Activated CD8-positive, alpha-beta memory T cell treated with anti-CD3 and anti-CD28 coated beads, Interleukin-2, amount 50 U/mL, for 1 hour (primary cell): Measurements from ENCODE around the gene CGB2.
"Not testable (repeated sequence)": the region's sequence is repeated elsewhere in the genome, so short reads cannot be mapped to it uniquely, and the experiment has no call there.

Experiments
- DNase-seq: peaks from one replicate; pipeline ENCODE4 v3.0.0-alpha.2; 2020; ENCODE audit errors: extremely low read depth

CGB2 gene

DNA sequence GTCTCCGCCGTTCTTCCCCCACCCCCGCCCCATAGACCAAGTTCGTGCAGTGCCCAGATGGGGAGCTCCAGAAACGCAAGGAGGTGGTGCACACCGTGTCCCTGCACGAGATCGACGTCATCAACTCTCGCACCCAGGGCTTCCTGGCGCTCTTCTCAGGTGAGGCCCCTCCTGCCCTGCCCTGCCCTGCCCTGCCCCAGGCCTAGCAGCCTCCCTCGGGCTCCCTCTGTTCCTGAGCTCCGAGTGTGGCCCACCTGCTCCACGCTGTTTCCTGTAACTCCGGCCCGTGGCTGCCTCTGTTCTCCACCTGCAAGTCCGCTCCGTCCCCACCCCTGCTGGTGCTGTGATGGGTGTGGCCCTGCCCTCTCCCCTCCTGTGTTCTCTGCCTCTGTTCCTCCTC is 21.2 kb upstream of the CGB2 start:
- no peak for DNase-seq

DNA sequence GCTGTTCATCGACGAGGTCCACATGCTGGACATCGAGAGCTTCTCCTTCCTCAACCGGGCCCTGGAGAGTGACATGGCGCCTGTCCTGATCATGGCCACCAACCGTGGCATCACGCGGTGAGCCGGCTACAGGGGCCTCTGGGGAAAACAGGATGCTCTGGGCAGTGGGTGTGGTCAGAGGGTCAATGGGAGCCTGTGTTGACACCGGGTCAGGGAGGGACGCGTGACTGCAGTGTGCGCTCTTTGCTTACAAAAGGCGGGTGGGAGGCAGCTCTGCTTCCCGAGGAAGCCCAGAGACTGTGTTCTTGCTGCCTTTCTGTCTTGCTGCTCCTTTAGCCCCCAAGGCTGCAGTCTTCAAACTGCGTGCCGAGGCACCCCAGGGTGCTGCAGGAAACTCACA is 20.5 kb upstream of the CGB2 start:
- DNase-seq: no peak

DNA sequence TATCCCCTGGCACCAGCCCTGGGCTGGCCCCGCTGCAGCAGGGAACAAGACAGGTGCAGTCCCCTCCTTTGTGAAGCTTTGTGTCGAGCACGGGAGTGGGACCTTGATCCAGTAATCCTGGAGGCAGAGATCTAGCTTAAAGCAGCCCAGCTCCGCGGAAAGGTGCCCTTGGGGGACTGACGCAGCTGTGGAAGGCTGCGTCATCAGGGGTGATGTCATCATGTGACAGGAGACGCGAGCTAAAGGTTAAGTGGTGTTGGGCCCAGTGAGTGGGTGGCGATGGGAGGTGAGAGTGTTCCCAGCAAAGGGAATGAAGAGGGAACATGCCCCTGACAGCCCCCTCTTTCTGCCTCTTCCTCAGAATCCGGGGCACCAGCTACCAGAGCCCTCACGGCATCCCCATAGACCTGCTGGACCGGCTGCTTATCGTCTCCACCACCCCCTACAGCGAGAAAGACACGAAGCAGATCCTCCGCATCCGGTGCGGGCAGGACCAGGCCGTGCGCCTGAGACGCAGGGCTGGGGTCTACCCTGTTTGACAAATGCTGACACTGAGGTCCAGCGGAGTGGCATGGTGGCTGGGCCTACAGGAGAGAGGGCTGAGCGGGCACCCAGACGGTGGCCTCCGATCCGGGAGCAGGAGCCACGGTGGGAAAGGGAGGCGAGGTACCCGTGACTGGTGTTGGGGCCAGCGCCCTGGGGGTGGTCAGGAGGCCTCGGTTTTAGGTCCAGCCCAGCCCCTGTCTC is 17.4 kb upstream of the CGB2 start:
- no peak for DNase-seq

DNA sequence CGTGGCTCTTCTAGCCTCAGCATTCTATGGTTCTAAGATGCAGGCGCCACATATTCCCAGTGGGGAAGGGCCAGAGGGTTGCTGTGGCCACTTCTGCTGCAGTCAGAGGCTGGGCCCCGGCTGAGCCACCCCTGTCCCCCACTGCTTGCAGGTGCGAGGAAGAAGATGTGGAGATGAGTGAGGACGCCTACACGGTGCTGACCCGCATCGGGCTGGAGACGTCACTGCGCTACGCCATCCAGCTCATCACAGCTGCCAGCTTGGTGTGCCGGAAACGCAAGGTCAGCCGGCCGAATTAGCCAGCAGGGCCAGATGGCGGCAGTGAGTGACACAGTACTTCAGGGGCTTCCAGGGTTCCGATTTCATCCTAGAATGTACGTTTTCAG is 16.8 kb upstream of the CGB2 start:
- no peak for DNase-seq

DNA sequence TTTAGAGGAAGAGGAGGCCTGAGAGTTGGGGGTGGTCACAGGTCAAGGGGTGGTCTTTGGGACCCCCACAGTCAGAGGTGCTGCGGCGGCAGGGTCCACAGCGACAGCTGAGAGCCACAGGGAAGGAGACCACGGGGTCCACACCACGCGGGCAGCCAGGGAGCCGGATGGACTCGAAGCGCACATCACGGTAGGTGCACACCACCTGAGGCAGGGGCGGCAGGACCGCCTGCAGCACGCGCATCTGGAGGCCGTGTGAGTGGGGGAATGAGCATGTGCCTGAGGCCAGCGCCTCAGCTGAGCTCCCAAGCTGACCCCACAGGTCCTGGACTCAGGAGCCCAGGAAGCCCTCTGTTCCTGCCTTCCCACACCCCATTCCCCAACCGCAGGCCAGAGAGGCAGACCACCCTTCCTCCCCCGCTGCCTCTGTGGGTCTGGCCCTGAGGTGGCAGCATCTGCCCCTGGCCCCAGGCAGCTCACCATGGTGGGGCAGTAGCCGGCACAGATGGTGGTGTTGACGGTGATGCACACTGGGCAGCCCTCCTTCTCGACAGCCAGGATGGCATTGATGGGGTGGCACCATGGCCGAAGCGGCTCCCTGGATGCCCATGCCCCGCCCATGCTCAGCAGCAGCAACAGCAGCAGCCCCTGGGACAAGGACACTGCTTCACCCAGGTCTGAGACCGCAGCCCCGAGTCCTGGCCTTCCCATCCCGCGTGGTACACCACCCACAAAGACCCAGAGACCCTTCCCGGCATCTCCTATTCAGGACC is 15.4 kb upstream of the CGB2 start:
- DNase-seq: no peak

DNA sequence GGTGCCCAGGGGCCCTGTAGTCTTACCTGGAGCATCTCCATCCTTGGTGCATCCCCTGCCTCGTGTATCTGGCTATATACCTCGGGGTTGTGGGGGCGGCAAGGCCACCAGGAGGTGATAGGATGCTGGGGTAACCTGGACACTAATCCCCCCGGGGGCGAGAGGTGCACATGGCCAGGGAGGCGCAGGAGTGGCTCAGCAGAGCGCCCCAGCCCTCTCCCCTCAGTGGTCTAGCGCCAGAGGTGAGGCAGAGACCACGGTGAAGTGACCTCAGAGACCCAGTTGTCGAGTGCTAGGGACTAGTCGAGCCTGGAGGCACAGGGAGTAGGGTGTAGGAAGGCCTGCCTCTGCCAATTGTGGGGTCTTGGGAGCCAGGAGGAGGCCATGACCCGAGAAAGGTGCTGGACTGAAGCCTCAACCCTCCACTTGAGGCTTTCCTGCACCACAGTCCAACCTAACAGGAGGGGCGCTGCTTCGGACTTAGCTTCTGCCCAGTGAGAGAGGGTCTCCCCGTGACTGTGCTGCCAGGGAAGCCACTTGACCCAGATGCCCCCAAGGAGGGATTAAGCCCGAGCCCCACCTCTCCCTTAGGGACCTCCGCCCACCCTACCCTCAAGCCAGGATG is 14.5 kb upstream of the CGB2 start, which contains the start of gene LHB:
LHB (minus strand) TSS at position 51 of the 625 bp plus-strand sequence; CDS start at position 41, 10 bp downstream.
- no peak for DNase-seq

DNA sequence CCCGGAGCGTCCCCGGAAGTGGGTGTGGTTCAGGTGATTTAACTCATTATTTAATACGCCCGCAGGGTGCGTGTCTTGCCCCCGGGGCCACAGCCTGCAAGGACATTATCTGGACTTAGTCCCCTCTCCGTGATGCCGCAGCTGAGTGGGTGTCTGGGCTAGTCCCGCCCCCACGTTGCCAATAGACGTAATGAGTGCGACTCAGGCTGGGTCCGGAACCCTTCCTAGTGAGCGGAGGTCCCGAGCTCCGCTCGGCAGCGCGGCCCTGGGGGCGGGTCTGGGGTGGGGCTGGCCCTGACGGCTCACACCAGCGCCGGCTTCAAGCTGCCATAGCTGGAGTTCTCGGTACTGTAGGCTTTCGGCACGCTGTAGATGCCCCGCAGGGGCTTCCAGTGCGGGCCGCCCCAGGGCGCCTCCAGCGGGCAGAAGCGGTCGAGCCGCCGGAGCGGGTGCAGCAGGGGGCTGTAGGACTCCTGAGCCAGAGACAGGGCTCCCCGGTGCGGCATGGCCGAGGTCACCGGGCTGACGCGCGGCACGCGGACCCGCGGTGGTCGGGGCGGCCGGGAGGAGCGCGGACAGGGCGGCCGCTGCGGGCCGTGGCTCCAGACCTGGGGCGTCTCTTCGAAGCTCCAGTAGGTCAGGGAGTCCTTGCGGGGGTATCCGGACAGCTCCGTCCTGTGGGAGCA is 13.9 kb upstream of the CGB2 start:
- no peak for DNase-seq

DNA sequence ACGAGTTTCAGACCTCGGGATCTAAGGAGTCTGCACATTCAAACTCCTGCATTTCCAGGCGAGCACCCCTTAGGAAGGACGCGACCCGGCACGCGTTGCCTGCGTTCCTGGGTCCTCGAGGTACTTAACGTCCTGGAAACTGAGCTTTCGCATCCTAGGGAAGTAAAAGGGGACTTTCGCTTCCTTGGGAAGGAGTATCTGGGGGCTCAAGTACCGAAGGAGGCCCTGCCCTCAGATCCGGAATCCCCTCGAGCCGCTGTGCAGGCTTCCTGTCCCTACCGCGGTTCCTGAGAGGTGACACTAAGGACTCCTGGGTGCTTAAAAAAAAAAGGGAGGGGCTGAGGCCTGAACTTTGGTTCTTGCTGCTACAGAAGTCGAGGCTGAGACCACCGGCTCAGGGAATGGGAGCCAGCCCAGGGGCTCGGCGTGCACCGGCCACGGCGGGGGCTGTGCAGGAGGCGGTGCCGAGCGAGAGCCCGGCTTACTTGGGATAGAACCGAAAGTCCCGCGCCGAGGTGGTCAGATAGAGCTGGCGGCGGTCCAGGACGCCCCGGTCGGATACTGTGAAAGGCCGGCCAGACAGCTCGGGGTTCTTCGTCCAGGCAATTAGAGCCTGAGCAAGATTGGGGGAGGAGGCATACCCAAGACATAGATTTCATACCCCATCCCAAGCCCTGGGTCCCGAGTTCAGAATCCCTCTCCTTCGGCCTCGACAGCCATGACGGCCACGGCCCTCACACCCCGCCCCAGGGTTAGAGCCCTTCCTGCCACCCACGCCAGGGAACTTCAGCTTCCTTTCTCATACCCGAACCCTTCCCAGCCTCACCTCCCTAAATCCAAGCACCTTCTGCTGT is 13.1 kb upstream of the CGB2 start:
- DNase-seq: not testable (repeated sequence)

DNA sequence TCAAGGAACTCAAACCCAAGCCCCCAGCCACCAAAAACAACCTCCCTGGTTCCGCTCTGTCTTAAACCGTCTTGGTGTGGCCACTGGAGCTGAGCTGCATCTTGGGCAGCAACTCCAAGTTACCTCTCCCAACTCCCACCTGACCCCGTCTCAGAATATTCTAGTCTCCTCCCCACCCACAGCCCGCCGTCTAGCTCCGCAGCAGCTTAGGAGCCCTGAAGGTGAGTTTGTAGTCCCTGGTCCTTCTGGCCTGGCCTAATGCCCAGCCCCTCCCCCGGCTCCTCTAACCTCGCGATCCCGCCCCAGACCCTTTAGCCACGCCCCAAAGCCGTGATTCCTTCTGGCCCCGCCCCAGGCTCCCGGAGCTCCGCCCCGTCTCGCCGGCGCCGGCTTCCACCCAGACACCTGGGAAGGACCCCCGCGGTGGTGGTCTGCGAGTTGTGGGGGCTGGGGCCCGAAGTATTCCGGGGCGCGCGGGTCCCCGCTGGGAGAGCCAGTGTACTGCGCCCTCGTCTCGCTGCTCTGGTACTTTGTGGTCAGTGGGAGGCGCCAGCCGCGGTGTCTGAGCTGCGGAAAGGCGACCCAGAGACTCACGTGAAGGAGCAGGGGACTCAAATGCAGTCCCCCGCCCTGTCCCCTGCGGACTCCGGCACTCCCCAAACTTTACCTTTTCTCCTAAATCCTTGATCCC is 12.3 kb upstream of the CGB2 start:
- no peak for DNase-seq

DNA sequence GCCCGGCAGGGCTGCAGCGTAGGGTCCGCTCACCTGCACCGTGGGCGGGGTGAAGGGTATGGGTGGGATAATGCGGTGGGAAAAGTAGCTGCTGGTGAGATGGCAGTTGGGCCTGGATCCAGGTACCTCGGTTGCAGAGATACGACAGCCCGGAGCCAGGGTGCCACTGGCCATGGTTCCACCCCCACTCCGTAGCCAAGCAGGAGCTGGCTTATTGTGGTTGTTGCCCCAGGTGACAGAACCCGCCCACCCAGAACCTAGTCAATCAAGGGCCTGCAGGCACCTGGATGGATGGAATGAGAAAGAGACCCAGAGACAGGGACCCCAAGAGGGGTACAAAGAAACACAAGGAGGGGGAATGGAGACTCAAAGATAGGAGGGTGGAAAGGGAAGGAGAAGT is 11.3 kb upstream of the CGB2 start:
- DNase-seq: no peak

DNA sequence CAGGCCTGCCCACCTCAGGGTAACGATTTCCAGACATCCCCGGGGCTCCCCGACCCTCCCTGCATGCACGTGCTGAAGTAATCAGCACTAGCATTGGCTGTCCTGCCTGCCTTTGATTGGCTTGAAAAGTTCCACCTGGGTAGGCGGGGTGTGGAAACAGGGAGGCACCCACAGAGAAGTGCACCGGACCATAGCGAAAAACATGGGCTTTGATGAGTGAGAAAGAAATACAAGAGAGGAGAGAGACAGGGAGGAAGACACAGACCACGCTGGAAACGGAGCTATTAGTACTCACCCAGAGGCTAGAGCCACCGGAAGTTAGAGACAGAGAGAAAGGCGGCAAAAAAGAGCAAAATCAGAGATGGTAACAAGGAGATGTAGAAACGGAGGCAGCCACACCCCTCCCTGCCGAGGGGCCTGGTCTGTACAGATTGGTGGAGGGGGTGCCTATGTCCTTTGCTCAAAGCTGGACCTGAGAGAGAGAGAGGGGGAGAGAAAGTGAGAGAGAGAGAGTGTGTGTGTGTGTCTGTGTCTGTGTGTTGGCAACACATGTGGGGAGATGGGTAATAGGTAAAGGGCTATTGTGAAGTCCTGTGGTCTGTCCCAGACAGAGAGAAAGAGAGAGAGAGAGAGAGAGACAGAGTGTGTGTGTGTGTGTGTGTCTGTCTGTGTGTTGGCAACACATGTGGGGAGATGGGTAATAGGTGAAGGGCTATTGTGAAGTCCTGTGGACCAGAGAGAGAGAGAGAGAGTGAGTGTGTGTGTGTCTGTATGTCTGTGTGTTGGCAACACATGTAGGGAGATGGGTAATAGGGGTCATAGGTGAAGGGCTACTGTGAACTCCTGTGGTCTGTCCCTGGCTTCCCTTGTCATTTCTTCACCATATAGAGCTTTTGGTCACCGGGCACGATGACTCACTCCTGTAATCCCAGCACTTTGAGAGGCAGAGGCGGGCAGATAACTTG is 10.5 kb upstream of the CGB2 start:
- DNase-seq: no peak

DNA sequence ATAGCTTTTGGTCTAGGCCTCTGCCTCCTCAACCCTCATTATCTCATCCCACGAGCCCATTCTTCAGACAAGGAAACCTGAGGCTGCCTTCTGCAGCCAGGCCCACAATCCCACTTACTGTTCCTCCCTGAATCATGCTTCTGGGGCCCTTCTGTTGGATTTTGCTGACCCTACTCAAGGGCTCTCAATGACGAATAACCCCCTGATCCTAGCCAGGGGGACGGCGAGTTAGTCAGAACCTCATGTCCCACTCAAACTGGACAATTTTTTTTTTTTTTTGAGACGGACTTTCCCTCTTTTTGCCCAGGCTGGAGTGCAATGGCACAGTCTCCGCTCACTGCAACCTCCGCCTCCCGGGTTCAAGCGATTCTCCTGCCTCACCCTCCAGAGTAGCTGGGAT is 9.6 kb upstream of the CGB2 start:
- DNase-seq: no peak

DNA sequence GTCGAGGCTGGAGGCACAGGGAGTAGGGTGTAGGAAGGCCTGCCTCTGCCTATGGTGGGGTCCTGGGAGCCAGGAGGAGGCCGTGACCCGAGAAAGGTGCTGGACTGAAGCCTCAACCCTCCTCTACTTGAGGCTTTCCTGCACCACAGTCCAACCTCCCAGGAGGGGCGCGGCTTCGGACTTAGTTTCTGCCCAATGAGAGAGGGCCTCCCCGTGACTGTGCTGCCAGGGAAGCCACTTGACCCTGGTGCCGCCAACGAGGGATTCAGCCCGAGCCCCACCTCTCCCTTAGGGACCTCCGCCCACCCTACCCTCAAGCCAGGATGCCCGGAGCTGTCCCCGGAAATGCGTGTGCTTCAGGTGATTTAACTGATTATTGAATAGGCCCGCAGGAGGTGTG is 7.5 kb upstream of the CGB2 start, which contains the start of gene CGB3:
CGB3 (minus strand) TSS at position 101 of the 400 bp plus-strand sequence. CDS start 362 bp downstream, outside the sequence.
- not testable (repeated sequence) for DNase-seq

DNA sequence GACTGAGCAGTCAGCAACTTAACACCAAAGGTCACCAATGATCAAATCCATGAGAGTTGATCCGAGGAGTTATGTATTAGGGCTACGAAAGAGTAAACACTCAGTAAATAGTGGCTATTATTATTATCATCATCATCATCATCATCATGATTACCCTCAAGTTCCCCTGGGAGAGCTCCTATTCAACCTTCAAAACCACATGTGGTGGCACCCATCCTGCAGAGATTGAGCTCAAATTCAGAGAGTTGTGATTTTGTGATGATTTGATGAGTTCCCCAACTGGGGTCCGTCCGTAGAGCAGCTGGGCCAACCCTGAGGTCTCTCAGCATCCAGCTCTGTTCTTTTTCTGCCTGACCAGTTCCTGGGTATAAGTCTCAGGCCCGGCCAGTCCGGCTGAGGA is 6.6 kb upstream of the CGB2 start:
- DNase-seq: not testable (repeated sequence)

DNA sequence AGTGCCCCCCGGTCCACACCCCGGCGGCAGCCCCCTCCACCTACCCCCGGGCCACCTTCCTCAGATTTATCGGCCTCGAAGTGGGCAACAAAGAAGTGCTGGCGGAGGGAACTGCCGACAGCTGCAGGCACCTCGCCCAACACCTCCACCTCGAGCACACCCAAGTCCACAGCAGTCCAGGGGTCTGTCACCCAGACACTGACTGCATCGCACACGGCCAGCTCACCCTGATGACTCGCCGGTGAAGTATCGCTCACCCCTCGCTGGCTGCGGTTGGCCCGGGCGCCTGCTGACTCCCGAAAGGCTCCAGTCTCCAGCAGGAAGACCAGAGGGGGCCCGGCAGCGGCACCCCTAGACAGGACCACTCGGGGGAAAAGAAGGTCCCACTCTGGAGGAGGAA is 6.1 kb upstream of the CGB2 start:
- not testable (repeated sequence) for DNase-seq

DNA sequence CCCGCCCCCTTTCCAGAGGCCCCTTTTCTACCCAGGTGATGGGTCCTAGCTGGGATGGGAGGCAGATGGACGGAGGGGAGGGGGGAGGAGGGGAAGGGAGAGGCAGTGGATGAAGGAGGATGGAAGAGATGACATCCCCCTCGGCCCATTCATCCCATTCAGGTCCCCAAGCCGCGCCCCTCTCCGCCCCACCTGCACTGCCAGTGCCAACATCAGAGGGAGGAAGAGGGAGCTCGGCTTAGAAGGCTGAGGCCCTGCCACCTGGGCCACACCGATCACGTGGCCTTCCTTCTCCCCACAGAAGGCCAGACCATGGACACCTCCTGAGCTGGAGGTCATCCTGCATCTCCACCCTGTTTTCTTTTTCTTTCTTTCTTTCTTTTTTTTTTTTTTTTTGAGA is 3.0 kb upstream of the CGB2 start:
- DNase-seq: not testable (repeated sequence)

DNA sequence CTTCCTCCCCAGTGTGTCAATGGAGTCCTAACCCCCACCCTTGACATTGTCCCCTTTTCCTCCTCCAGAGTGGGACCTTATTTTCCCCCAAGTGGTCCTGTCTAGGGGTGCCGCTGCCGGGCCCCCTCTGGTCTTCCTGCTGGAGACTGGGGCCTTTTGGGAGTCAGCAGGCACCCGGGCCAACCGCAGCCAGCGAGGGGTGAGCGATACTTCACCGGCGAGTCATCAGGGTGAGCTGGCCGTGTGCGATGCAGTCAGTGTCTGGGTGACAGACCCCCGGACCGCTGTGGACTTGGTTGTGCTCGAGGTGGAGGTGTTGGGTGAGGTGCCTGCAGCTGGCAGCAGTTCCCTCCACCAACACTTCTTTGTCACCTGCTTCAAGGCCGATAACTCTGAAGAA is 1.9 kb upstream of the CGB2 start:
- DNase-seq: not testable (repeated sequence)

DNA sequence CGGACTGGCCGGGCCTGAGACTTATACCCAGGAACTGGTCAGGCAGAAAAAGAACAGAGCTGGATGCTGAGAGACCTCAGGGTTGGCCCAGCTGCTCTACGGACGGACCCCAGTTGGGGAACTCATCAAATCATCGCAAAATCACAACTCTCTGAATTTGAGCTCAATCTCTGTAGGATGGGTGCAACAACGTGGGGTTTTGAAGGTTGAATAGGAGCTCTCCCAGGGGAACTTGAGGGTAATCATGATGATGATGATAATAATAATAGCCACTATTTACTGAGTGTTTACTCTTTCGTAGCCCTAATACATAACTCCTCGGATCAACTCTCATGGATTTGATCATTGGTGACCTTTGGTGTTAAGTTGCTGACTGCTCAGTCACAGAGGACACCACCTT is 1.4 kb upstream of the CGB2 start:
- DNase-seq: not testable (repeated sequence)

DNA sequence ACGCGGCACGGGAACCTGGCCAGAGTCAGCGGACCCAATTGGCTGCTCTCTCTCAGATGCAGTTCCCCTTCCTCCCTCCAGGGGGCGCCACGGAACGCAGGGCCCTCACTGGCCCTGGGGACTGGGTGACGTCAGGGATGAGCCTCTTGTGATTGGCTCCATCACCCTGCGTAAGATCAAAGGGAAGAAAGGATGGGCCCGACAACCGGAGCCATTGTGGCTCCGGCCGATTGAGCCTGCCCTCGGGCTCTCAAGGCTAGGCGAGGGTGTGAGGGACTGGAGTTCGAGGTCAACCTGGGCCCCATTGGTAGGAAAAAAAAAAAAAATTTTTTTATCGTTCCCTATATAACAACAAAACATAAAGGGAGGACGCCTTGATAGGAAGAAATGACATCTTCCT is 5.1 kb downstream of the CGB2 start, which contains the start of gene CGB1:
CGB1 (minus strand) TSS at position 81 of the 400 bp plus-strand sequence. CDS start 184 bp downstream, outside the sequence.
- DNase-seq: not testable (repeated sequence)
